Subcutaneous adipose tissue (tissue), 4 donors: Measurements from ENCODE around the gene C7orf57. TPM values are rescaled to one million over a fixed set of nuclear protein-coding genes. Genes with fewer than 3 reads are reported as not detected.

Experiments used
- total RNA-seq, 4 donors: library from RNA; depleted of rRNA; stranded (reverse); fragments of >200 nt; gene quantifications; one replicate each; pipeline ENCODE4 v1.1.0, GENCODE V29; 2016
- TF ChIP-seq, protein P1 (sequence below): fragments of 450-650 bp; IDR thresholded peaks from one replicate; pipeline ENCODE4 v1.5.1; 2016; ENCODE audit warnings: low read depth, mild to moderate bottlenecking, control low read depth, antibody characterized with exemption, moderate library complexity

The C7orf57 gene
- total RNA-seq = under 1 TPM in 1 of 4 donors, not detected in 3; 0.22 TPM

DNA sequence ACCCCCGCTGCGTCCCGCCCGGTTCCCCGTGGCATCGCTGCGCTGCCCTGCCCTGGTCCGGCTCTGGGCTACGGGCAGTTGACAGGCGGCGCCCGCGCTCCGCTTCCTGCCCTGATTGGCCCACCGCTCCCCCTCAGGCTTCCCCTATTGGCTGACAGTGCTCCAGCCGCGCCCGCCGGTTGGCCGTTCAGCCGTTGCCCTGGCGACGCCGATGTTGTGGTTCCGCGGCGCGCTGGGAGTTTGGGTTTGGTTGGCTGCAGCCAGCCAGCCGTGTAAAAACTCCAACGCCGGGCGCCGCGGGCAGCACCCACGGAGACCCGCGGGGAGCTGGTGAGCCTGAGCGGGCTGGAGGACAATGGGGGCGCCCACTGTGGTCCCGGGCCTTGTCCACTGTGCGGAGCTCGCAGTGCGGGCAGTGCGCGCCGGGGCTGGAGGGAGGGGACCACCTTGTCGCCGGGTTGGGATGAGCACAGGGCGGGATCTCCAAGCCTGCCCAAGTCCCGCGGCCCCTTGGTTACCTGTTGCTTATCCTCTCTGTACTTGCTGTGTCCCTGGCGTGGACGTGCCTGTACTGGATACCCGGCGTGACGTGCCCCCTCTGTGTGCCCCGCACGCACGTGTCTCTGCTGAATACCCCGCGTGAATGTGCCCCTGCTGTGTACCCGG, at the start of gene C7orf57:
Gene C7orf57, plus strand, starts transcription at position 243 of the 666 bp plus-strand sequence. CDS start 766 bp downstream, outside the sequence.
- TF ChIP-seq, protein P1, sequence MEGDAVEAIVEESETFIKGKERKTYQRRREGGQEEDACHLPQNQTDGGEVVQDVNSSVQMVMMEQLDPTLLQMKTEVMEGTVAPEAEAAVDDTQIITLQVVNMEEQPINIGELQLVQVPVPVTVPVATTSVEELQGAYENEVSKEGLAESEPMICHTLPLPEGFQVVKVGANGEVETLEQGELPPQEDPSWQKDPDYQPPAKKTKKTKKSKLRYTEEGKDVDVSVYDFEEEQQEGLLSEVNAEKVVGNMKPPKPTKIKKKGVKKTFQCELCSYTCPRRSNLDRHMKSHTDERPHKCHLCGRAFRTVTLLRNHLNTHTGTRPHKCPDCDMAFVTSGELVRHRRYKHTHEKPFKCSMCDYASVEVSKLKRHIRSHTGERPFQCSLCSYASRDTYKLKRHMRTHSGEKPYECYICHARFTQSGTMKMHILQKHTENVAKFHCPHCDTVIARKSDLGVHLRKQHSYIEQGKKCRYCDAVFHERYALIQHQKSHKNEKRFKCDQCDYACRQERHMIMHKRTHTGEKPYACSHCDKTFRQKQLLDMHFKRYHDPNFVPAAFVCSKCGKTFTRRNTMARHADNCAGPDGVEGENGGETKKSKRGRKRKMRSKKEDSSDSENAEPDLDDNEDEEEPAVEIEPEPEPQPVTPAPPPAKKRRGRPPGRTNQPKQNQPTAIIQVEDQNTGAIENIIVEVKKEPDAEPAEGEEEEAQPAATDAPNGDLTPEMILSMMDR = no peak

DNA sequence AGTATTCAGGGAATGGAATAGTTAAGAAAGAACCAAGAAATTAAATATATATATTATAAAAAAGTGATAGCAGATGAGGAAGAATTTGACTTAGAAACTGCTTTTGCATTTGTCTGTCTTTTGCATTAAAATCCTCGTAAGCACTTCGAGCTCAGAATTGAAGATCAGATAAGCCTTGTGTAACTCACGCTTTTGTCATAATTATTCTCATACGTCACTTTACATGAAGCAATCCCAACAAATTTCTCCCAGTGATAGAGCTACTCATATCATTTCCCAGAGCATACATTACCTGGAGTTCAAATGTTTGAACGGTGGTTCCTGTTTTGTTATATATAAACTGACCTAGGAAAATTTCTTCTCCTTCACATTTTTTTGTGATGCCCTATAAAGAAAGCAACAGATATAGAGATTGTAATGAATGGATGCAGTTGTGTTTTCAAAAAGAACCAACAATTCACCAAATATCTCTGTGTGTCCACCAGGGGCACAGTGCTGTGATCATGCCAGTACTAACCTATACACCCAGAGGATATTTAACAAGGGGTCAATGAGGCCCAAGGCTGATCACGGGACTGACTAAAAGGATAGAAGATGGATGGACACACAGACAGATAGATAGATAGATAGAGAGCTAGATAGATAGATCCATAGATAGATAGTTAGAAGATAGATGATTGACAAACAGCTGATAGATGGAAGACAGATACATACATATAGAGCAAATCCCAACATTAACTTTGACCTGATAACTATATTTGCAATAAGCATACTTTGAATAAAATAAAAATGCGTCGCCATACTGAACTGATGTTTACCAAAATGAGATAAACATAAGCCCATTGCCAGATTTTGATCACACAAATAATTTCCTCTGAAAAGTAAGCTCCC, 46.6 kb upstream of the C7orf57 start:
- TF ChIP-seq, protein P1 = no peak

DNA sequence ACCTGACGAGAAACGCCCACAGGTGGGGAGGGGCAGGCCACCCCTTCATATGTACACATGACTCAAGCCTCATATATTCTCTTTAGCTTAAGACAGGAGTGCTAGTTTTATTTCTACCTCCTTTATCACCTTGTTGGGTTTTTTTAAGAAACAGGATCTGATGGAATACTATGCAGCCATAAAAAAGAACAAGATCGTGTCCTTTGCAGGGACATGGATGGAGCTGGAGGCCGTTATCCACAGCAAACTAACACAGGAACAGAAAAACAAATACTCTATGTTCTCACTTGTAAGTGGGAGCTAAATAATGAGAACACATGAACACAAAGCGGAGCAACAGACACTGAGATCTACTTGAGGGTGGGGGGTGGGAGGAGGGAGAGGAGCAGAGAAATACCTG, 44.8 kb upstream of the C7orf57 start:
- TF ChIP-seq, protein P1 = no peak

DNA sequence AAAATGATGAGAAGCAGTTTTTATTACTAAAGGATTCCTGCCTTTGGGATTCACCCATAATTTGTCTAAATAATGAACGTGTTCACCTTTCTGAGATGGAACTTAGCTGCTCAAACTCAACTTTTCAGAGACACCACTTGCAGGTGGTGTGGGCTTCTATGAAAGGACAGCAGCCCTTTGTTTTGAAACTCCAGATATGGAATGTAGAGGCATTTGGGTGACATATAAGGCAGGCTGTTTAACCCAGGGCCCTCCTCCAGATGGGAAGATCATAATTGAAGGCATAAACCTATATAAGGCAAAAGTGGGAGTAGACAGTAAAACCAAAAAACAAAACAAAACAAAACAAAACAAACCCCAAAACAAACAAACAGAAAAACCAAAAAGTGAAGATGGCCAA, 44.1 kb upstream of the C7orf57 start:
- TF ChIP-seq, protein P1 = no peak

DNA sequence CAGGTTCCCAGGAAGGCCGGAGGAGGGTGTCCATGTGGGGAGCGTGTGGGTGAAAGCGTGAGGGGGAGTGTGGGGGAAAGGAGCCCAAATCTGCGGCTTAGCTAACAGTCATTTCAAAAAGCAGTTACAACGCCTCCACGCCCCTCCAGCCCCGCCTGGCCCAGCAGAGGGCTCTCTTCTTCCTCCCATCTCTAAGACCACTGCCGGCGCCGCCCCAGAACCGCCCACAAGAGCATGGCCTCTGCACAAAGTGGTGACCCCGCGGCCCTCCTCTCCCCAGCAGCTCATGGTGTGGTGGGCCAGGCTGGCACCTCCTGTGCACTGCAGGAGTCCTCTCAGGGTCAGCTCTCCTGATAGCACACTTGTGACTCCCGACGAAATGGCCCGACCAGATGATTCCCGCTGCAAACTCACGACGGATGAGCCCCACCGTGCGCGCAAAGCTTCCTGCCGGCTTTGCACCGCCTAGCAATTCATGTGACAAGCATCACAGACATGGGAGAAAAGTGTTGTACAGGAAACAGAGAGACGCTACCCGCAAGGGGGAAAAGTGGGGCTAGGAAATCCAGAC, 43.5 kb upstream of the C7orf57 start:
- TF ChIP-seq, protein P1 = no peak

DNA sequence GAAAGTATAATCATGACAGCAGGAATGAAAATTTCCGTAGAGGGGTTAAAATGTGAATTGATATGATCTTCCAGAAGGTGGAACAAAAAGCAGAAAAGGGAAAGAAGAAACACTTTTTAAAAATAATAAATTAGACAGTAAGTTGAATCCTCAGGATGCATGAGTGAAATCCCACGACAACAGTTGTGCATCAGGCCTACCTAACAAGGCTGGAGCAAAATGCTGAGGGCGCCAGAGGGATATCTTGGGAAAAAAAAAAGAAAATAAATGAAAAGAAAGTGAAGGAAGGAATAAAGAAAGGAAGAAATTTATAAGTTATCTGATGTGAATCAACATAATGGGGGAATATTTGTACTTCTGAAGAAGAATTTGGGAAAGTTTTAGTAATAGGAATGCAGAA, 42.9 kb upstream of the C7orf57 start:
- TF ChIP-seq, protein P1 = no peak

DNA sequence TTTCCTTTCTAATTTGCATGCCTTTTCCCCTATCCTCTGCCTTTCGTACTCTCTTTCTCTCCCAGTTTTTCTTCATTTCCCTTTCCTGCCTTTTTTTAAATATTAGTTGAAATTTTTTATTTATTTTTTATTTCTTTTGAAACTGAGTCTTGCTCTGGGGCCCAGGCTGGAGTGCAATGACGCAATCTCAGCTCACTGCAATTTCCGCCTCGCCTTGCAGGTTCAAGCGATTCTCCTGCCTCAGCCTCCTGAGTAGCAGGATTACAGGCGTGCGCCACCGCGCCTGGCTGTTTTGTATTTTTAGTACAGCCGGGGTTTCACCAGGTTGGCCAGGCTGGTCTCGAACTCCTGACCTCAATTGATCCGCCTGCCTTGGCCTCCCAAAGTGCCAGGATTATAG, 35.9 kb upstream of the C7orf57 start:
- TF ChIP-seq, protein P1 = no peak
